H1 (cell line): Measurements from ENCODE around the gene PLCB4. TPM values are rescaled to one million over a fixed set of nuclear protein-coding genes. Genes with fewer than 3 reads are reported as not detected.

Source experiments
- ASH2L ChIP-seq: fragments of 200-600, 300-600 bp; sonication (generic); IDR thresholded peaks from one replicate; pipeline ENCODE4 v1.7.1; 2017; ENCODE audit warnings: low read length
- POLR2AphosphoS5 ChIP-seq: IDR thresholded peaks from 2 replicates; pipeline ENCODE4 v1.6.1; 2011; ENCODE audit warnings: low read depth, low read length
- RFX5 ChIP-seq: IDR thresholded peaks from 2 replicates; pipeline ENCODE4 v1.6.1; 2011; ENCODE audit warnings: low read depth, low read length, improper control_type of control experiment, borderline replicate concordance
- SIRT6 ChIP-seq: IDR thresholded peaks from one replicate; pipeline ENCODE4 v1.7.1; 2012; ENCODE audit warnings: low read length, inconsistent platforms
- polyA plus RNA-seq, 7 experiments: library from polyadenylated mRNA; depleted of rRNA in 3 of 7; stranded (reverse) in 5 of 7; unstranded in 2 of 7; fragments of >200 nt in 5 of 7; fragments of 200-250 nt in 2 of 7; gene quantifications; 1 replicate in 5 of 7; 2 replicates in 1 of 7; 4 replicates in 1 of 7; pipeline versions ENCODE4 v1.2.1 to v1.2.3, GENCODE V29; 2011 to 2013; ENCODE audit warnings: missing spikeins in 2 of 7, mixed read lengths in 2 of 7
- total RNA-seq: library from RNA; stranded (reverse); fragmentation: NEBNext Ultra II Directional; extraction: Animal tissue kit (Norgen Biotek cat#: 25700); gene quantifications from 2 replicates; pipeline ENCODE4 v1.2.1, GENCODE V29; 2021

PLCB4 gene
- total and polyA plus RNA-seq, 2 of the 8 experiments (the other 6 are each of a cell fraction or from before 2014, with no cell fraction given): 3.2 to 14.1 TPM

DNA sequence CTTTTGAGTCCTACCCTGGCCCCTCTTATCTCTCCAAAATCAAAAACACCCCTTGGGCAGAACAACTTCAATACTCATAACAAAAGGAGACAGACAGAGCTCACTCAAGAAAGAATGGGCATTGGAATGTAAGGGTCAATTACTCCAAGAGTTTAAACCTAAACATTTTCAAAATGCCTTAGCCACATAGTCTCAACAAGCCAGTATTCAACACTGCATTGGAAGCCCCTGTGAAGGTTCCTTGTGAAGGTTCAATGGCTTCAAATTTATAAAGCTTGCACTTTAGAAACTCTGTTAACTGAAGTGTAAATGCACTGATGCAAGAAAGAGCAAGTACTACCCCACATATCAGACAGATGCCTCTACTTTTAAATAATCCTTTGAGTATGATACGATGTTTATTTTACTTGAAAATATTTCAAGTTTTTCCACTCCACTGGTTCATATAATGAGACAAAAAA, 306.4 kb downstream of the PLCB4 start (continued):
- no peak for TF ChIP-seq SIRT6
- TF ChIP-seq ASH2L: no peak
- no peak for TF ChIP-seq POLR2AphosphoS5
- TF ChIP-seq RFX5: no peak
